ENCODE results near the gene TGFB1I1. TPM values are rescaled to one million over a fixed set of nuclear protein-coding genes. Genes with fewer than 3 reads are reported as not detected.

Gene TGFB1I1
- total and polyA plus RNA-seq, 2 of the 13 experiments (the other 11 are each of a cell fraction or from before 2014, with no cell fraction given), result 0.80 to 2.9 TPM

DNA sequence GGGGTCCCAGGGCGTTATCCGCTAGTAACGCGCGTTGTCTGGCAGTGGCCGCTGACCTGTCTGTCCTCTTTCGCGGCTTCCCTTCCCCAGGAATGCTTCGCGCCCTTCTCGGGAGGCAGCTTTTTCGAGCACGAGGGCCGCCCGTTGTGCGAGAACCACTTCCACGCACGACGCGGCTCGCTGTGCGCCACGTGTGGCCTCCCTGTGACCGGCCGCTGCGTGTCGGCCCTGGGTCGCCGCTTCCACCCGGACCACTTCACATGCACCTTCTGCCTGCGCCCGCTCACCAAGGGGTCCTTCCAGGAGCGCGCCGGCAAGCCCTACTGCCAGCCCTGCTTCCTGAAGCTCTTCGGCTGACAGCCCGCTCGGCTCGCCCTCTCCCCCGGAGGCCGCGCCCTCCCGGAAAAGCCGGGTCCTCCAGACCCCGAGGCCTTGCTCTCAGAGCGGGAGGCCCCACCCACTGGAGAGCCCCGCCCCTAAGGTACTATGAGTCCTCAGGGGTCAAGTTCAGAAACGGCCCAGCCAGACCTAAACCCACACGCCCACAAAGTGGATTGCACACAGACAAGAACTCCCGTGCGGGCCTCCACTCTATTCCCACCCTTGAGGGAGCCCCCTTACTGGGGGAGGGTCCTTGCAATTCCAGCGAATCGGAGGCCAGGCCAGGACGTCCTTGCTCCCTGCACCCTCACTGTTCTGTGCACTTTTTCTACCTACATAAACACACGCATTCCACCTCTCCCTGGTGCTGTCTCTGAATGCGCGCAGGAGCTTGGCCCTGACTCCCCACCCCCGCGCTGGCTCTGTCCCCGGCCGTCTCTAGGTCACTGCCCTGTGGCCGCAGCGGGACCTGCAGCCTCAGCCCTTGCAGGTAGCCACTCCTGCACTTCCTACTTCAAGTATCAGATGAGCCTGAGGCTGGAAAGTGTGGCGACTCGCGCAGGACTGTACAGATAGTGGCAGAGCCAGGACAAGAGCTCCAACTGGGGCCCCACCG lies 5.6 kb downstream of the TGFB1I1 start (continued):
- TF ChIP-seq ZNF260 (CRISPR knock-in tag; IDR thresholded peaks at IDR 0.05; ENCODE audit: borderline replicate concordance, low read depth), result peak; percentile 61; the same call in 1 of the 2 replicates
- TF ChIP-seq NFIC (IDR thresholded peaks at IDR 0.05; ENCODE audit: low read length), result no peak
- TF ChIP-seq, protein P1, sequence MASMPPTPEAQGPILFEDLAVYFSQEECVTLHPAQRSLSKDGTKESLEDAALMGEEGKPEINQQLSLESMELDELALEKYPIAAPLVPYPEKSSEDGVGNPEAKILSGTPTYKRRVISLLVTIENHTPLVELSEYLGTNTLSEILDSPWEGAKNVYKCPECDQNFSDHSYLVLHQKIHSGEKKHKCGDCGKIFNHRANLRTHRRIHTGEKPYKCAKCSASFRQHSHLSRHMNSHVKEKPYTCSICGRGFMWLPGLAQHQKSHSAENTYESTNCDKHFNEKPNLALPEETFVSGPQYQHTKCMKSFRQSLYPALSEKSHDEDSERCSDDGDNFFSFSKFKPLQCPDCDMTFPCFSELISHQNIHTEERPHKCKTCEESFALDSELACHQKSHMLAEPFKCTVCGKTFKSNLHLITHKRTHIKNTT (CRISPR knock-in tag; IDR thresholded peaks at IDR 0.05), result no peak
- TF ChIP-seq ZNF747 (CRISPR knock-in tag; IDR thresholded peaks at IDR 0.05; ENCODE audit: borderline replicate concordance), result no peak
- no peak for TF ChIP-seq GABPA (IDR thresholded peaks at IDR 0.05; ENCODE audit: low read depth, low read length)
- 0 out of 2 replicates have a peak, but pooled peaks have one; percentile 47 for TF ChIP-seq GABPA (CRISPR knock-in tag; IDR thresholded peaks at IDR 0.05; ENCODE audit: low read depth)
- peak; percentile 82; the same call in 1 of the 2 replicates for TF ChIP-seq ZNF777 (CRISPR knock-in tag; IDR thresholded peaks at IDR 0.05)
- TF ChIP-seq ZNF530 (CRISPR knock-in tag; IDR thresholded peaks at IDR 0.05; ENCODE audit: low read depth), result 0 out of 2 replicates have a peak, but pooled peaks have one; percentile 77
- no peak for TF ChIP-seq ZNF432 (CRISPR knock-in tag; IDR thresholded peaks at IDR 0.05; ENCODE audit: borderline replicate concordance)
- TF ChIP-seq ZNF570 (CRISPR knock-in tag; IDR thresholded peaks at IDR 0.05; ENCODE audit: borderline replicate concordance), result no peak
- TF ChIP-seq, protein P2, sequence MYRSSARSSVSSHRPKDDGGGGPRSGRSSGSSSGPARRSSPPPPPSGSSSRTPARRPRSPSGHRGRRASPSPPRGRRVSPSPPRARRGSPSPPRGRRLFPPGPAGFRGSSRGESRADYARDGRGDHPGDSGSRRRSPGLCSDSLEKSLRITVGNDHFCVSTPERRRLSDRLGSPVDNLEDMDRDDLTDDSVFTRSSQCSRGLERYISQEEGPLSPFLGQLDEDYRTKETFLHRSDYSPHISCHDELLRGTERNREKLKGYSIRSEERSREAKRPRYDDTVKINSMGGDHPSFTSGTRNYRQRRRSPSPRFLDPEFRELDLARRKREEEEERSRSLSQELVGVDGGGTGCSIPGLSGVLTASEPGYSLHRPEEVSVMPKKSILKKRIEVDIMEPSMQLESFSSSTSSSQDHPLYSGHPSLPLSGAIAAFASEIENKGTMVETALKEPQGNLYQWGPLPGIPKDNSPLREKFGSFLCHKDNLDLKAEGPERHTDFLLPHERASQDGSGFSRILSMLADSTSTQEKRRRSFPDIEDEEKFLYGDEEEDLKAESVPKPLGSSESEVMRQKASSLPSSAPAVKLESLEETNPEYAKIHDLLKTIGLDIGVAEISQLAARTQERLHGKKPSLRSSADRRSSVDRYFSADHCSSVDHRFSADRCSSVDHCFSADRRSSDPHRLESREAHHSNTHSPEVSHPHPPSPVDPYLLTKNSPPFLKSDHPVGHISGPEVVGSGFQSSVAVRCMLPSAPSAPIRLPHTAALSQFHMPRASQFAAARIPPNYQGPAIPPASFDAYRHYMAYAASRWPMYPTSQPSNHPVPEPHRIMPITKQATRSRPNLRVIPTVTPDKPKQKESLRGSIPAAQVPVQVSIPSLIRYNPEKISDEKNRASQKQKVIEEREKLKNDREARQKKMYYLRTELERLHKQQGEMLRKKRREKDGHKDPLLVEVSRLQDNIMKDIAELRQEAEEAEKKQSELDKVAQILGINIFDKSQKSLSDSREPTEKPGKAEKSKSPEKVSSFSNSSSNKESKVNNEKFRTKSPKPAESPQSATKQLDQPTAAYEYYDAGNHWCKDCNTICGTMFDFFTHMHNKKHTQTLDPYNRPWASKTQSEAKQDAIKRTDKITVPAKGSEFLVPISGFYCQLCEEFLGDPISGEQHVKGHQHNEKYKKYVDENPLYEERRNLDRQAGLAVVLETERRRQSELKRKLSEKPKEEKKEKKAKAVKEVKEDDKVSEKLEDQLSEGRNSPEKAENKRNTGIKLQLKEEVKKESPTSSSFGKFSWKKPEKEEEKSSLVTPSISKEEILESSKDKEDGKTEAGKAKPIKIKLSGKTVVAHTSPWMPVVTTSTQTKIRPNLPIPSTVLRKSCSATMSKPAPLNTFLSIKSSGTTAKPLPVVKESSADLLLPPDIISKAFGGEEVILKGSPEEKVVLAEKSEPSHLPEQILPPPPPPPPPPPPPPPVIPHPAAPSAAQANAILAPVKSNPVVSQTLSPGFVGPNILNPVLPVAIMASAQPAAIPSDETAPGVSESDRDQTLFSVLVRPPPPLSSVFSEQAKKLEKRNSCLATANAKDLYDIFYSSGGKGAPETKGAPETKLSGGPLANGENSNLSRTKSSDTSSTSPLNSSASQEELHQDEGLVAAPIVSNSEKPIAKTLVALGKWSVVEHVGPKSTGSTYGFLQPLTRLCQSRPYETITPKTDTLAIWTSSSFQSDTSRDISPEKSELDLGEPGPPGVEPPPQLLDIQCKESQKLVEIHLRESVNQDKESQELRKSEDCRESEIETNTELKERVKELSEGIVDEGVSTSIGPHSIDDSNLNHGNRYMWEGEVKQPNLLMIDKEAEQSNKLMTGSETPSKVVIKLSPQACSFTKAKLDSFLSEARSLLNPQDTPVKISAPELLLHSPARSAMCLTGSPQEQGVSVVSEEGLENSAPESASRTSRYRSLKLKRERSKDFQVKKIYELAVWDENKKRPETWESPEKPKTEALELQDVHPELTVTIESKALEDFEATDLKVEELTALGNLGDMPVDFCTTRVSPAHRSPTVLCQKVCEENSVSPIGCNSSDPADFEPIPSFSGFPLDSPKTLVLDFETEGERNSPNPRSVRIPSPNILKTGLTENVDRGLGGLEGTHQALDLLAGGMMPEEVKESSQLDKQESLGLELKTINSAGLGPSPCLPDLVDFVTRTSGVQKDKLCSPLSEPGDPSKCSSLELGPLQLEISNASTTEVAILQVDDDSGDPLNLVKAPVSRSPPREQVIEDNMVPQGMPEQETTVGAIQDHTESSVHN (CRISPR knock-in tag; IDR thresholded peaks at IDR 0.05), result no peak; the same call in none of the 2 replicates
- TF ChIP-seq ZNF550 (CRISPR knock-in tag; IDR thresholded peaks at IDR 0.05; ENCODE audit: borderline replicate concordance), result peak; percentile 93; the same call in 1 of the 2 replicates
- TF ChIP-seq, protein P3, sequence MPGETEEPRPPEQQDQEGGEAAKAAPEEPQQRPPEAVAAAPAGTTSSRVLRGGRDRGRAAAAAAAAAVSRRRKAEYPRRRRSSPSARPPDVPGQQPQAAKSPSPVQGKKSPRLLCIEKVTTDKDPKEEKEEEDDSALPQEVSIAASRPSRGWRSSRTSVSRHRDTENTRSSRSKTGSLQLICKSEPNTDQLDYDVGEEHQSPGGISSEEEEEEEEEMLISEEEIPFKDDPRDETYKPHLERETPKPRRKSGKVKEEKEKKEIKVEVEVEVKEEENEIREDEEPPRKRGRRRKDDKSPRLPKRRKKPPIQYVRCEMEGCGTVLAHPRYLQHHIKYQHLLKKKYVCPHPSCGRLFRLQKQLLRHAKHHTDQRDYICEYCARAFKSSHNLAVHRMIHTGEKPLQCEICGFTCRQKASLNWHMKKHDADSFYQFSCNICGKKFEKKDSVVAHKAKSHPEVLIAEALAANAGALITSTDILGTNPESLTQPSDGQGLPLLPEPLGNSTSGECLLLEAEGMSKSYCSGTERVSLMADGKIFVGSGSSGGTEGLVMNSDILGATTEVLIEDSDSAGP (CRISPR knock-in tag; IDR thresholded peaks at IDR 0.05; ENCODE audit: borderline replicate concordance), result peak; percentile 91
- peak; percentile 78 for TF ChIP-seq HDAC1 (CRISPR knock-in tag; IDR thresholded peaks at IDR 0.05)
- peak; percentile 83 for TF ChIP-seq NR2F6 (IDR thresholded peaks at IDR 0.05)
- TF ChIP-seq NR2F6 (CRISPR knock-in tag; IDR thresholded peaks at IDR 0.05), result peak; percentile 81
